DMS53 treated with DMSO at 0.1 percent for 48 hours (cell line): ENCODE results near the gene TUBGCP6.
"Not testable (repeated sequence)": the region's sequence is repeated elsewhere in the genome, so short reads cannot be mapped to it uniquely, and the experiment has no call there.

ENCODE experiments used
- DNase-seq: peaks from one replicate; lab custom pipeline; 2025; ENCODE audit not compliant: unreplicated experiment; lab: John Stamatoyannopoulos, UW

TUBGCP6 gene

DNA sequence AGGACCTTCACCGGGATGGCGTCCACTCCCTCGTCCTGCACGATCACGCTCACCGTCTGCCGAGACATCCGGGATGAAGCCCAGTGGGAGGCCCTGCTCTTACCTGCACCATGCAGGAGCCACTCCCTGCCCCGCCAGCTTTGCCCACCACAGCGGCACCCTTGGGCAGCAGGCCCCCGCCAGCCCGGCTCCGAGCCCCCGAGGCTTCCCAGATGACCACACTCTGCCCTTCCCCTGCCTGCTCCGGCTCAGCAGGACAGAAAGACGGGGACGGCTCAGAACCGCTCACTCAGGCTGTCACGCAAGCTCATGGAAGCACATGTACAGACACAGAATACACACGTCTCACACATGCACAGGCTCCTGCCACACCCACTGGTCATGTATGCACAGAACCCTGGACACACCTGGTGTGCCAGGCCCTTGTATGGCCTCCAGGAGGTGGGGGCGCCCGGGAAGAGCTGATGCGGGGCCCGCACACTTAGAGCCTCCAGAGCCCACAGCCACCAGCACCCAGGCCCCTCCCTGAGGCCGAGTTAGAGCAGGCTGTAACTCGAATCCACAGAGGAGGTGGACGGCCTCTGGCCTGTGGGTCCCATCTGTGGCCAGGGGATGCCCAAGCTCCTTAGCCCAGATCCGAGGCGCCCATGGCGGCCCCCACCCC lies 34.3 kb upstream of the TUBGCP6 start:
- DNase-seq = no peak

GRCh38 chr22:50278461-50278860 lies 33.6 kb upstream of the TUBGCP6 start:
- DNase-seq = no peak

- no peak for DNase-seq
Measured at GRCh38 chr22:50277761-50278160, 32.9 kb upstream of the TUBGCP6 start.

DNA sequence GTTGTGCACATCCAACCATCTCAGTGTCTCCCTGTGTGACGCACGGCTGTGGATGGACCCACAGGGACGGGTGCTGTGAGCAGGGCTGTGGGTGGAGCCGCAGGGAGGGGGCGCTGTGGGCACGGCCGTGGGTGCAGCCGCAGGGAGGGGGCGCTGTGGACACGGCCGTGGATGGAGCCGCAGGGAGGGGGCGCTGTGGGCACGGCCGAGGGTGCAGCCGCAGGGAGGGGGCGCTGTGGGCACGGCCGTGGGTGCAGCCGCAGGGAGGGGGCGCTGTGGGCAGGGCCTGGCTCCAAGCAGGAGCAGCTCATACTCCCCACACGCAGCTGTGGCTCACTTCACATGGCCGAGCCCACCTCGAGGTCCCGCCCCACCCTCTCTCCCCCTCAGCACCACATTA lies 31.3 kb upstream of the TUBGCP6 start:
- DNase-seq = no peak

DNA sequence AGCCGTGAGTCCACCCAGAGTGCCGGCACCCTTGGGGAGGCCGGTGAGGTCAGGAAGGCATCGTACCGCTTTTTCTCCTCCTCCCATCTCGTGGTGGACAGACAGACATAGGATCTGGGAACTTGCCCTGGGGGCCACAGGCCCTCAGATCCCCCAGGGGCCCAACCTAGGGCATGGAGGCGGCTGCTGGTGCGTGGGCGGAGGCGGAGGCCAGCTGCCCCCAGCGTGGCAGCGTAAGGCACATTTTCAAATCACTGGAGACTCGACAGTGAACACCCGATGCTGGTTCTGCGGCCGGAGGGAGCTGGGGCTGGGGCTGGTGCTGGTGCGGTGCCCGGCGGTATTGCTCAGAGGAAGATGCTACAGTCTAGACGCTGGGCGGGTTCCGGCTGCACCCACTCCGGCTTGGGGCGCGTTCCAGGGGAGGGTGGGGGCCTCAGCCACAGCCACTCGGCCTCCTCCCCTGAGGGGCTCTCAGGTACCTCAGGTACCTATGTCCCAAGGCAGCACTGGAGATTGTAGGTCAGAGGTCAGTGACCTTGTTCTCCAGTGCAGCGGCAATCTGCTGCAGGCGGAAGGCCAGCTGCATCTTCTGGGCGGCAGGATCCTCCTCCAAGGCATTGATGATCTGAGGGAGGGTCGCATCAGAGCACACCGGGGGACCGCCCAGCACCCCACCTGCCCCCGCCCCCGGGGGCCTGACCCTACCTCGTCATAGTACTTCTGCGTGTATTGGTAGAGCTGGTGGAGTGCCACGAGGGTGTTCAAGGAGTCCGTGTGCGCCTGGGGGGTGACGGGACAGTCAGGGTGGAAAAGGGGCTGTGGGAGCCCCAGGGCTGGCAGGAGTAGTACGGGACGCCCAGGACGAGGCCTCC lies 30.6 kb upstream of the TUBGCP6 start:
- DNase-seq = no peak

DNA sequence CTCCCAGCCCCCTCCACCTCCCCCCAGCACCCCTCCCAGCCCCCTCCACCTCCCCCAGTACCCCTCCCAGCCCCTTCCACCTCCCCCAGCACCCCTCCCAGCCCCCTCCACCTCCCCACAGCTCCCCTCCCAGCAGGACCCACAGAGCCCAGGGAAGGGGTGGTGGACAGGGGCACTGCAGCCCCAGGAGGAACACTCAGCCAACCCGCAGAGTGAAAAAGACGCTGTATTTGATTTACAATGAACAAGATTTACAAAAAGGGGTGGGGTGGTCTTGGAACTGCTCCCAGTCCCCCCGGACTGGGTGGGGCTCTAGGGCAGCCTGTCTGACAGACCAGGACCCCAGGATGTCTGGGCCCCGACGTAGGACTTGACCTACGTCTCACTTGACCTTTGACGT lies 29.9 kb upstream of the TUBGCP6 start:
- no peak for DNase-seq

- peak; percentile 33 for DNase-seq
Measured at GRCh38 chr22:50274311-50274710, 29.5 kb upstream of the TUBGCP6 start.

DNA sequence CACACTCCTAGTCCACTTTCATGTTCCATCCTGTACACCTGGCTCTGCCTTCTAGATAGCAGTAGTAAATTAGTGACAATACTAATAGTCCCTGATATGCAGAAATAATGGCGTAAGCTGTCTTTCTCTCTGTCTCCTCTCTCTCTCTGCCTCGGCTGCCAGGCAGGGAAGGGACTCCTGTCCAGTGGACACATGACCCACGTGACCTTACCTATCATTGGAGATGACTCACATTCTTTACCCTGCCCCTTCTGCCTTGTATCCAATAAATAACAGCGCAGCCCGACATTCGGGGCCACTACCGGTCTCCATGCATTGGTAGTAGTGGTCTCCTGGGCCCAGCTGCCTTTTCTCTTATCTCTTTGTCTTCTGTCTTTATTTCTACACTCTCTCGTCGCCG lies 29.0 kb upstream of the TUBGCP6 start:
- not testable (repeated sequence) for DNase-seq

DNA sequence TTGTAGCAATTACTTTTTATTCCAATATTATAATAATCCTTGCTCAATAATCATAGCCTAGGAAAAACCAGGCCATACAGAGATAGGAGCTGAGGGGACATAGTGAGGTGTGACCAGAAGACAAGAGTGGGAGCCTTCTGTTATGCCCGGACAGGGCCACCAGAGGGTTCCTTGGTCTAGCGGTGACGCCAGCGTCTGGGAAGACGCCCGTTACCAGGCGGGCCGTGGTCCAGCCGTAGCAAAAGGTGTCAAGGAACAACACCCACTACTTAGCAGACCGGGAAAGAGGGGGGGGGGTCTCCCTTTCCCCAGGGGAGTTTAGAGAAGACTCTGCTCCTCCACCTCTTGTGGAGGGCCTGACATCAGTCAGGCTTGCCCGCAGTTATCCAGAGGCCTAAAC lies 28.5 kb upstream of the TUBGCP6 start:
- not testable (repeated sequence) for DNase-seq

DNA sequence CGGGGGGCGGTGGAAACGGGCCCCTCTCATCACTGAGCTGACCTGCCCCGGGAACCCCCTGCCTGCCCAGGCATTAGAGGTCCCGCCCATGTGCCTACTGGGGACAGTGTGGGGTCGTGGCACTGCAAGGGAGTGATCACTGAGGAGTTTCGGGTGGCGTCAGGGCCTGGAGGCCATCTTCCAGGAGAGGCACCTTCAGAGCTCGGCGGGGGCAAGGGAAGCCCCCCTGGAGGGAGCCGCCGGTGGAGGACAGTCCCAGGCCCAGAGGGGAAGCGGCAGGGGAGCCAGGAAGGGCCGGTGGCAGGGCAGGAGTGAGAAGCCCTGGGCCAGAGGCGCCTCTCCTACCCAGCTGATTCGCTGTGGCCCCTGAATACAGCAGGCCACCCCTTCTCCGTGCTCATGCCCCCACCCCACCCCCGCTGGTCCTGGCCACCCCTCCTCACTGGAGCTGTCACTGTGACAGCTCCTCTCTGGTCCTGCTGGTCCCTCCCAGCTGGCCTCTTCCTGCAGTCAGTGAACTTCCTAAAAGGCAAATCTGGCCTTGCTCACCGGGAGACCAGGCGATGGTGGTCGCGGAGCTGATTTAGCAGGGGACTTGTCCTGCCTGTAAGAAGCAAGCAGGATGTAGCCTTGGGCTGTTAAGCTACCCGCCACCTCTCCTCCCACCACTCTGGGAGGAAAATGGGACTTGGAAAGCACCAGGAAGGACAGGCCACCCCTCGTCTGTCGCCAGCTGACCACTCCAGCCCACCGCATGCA lies 27.4 kb upstream of the TUBGCP6 start:
- DNase-seq = no peak

- DNase-seq = peak; percentile 33
Measured at GRCh38 chr22:50271519-50271970, 26.7 kb upstream of the TUBGCP6 start.

- DNase-seq = no peak
Measured at GRCh38 chr22:50270666-50271394, 26.0 kb upstream of the TUBGCP6 start.

DNA sequence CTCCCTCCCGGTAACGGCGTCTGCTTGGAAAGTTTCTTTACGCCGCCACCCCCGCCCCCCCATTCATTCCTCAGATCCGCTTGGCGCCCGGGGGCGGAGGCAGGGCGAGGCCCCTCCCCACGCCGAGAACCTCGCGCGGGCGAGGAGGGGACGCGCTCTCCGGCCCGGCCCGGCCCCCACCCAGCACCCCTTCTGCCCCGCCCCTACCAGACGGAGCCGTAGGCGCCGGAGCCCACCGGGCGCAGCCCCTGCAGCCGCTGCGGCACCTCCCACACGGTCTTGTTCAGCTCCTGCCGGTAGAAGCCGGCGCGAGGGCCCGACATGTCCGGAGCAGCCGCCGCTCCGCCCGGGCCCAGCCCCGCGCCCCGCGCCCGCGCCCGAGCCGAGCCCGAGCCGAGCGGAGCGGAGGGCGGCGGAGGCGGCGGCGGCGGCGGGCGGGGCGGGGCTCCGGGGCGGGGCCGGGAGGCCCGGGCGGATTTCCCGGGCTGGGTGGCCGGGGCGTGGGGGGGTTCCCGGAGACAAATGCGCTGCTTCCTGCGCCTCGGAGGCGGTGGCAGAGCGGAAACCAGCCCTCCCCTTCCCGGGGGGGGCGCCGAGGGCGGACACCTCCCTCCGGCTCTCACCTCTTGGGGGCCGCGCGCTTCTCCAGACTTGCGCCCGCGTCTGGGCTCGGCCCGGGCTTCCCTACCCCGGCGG lies 25.3 kb upstream of the TUBGCP6 start, which contains the start of gene MAPK11:
Gene MAPK11, minus strand, starts transcription at position 411 of the 696 bp plus-strand sequence. Its CDS starts 88 bp downstream, at position 323.
- DNase-seq = no peak

GRCh38 chr22:50269573-50269969 lies 24.7 kb upstream of the TUBGCP6 start:
- DNase-seq = no peak

- DNase-seq = peak; percentile 33
Measured at GRCh38 chr22:50268655-50269113, 23.9 kb upstream of the TUBGCP6 start.

- no peak for DNase-seq
Measured at GRCh38 chr22:50267591-50268390, 23.0 kb upstream of the TUBGCP6 start.

DNA sequence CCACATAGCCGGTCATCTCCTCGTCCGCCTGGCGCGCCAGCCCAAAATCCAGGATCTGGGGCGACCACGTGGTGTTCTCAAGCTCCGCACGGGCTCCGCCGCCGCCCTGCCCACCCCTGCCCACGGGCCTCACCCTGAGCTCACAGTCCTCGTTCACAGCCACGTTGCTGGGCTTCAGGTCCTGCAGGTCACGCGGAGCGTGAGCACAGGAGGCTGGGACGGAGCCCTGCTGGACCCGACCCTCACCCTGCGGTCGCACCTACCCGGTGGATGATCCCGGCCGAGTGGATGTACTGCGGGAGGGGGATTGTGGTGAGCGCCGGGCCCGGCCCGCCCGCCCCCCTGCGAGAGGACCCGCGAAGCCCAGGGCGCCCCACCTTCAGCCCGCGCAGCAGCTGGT lies 22.2 kb upstream of the TUBGCP6 start:
- no peak for DNase-seq

- DNase-seq = no peak
Measured at GRCh38 chr22:50264946-50265669, 20.3 kb upstream of the TUBGCP6 start.
